ENCODE data around the gene PALLD. TPM values are rescaled to one million over a fixed set of nuclear protein-coding genes. Genes with fewer than 3 reads are reported as not detected.

PALLD gene
- total RNA-seq, 1 experiment from 2014 or later, result 166 TPM

DNA sequence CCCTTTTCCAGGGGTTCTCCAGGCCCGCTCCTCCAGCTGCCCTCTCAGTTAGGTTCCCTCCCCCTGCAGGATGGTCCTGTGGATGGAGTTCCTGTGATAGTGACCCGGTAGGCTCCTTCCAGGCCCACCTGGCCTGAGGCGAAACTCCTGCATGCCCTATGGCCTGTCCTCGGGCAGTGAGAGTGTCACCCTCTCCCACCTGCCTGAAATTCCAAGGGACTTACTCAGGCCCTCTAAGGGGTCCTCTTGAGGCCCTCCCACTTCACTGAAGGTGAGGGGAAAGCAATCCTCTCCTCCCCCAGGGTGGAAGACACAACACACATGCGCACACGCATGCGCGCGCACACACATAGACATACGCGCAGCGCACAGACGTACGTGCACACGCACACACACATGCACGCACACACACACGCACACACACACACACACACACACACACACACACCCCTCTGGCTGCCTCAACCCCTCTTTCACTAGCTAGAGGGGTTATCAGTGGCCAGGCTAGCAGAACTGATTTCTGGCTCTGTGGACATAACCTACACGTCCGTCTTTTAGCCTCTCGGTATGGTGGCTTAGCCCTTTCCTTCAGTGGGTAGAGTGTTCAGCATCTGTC lies 297.3 kb downstream of the PALLD start:
- no peak overlapping the region for H3K4me3 ChIP-seq (replicated peaks in 1 of 2; ENCODE audit: low read depth in 1 of 2, low read length in 2 of 2)
- BruUV-seq (replicated peaks), result no TSS peak
- H3K9ac ChIP-seq (ENCODE audit: low read length), result no peak overlapping the region
- ChIA-PET POLR2A (no interaction called here), CTCF (no interaction called here), RAD21 (ENCODE audit: low non-redundant PET in 1 of 2, low total read pairs in 2 of 2, uncharacterized antibody in 2 of 2, unreplicated experiment in 2 of 2) (no interaction called here)
- no peak overlapping the region for H2AFZ ChIP-seq (ENCODE audit: low read depth, low read length, poor library complexity, severe bottlenecking)
- peaks cover 26 to 40% of the 10 kb centered on the region in 2 experiments for H3K4me1 ChIP-seq (ENCODE audit: control insufficient read depth in 1 of 2, insufficient read depth in 2 of 2, low read length in 2 of 2)
- H3K27ac ChIP-seq (ENCODE audit: low read depth, low read length), result no peak overlapping the region
- H4K20me1 ChIP-seq (ENCODE audit: insufficient read depth), result no peaks in the 10 kb centered on the region
- TF ChIP-seq, protein P1, sequence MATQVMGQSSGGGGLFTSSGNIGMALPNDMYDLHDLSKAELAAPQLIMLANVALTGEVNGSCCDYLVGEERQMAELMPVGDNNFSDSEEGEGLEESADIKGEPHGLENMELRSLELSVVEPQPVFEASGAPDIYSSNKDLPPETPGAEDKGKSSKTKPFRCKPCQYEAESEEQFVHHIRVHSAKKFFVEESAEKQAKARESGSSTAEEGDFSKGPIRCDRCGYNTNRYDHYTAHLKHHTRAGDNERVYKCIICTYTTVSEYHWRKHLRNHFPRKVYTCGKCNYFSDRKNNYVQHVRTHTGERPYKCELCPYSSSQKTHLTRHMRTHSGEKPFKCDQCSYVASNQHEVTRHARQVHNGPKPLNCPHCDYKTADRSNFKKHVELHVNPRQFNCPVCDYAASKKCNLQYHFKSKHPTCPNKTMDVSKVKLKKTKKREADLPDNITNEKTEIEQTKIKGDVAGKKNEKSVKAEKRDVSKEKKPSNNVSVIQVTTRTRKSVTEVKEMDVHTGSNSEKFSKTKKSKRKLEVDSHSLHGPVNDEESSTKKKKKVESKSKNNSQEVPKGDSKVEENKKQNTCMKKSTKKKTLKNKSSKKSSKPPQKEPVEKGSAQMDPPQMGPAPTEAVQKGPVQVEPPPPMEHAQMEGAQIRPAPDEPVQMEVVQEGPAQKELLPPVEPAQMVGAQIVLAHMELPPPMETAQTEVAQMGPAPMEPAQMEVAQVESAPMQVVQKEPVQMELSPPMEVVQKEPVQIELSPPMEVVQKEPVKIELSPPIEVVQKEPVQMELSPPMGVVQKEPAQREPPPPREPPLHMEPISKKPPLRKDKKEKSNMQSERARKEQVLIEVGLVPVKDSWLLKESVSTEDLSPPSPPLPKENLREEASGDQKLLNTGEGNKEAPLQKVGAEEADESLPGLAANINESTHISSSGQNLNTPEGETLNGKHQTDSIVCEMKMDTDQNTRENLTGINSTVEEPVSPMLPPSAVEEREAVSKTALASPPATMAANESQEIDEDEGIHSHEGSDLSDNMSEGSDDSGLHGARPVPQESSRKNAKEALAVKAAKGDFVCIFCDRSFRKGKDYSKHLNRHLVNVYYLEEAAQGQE (IDR thresholded peaks at IDR 0.05; ENCODE audit: low read depth), result no peak
- TF ChIP-seq, protein P2, sequence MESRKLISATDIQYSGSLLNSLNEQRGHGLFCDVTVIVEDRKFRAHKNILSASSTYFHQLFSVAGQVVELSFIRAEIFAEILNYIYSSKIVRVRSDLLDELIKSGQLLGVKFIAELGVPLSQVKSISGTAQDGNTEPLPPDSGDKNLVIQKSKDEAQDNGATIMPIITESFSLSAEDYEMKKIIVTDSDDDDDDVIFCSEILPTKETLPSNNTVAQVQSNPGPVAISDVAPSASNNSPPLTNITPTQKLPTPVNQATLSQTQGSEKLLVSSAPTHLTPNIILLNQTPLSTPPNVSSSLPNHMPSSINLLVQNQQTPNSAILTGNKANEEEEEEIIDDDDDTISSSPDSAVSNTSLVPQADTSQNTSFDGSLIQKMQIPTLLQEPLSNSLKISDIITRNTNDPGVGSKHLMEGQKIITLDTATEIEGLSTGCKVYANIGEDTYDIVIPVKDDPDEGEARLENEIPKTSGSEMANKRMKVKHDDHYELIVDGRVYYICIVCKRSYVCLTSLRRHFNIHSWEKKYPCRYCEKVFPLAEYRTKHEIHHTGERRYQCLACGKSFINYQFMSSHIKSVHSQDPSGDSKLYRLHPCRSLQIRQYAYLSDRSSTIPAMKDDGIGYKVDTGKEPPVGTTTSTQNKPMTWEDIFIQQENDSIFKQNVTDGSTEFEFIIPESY (IDR thresholded peaks at IDR 0.05; ENCODE audit: extremely low read depth, insufficient replicate concordance, low read length), result no peak
- TF ChIP-seq SRF (IDR thresholded peaks at IDR 0.05; ENCODE audit: low read depth) (no peak), POLR2AphosphoS5 (IDR thresholded peaks at IDR 0.05; ENCODE audit: low read depth, low read length) (no peak), TCF7L2 (IDR thresholded peaks at IDR 0.05; ENCODE audit: borderline replicate concordance, extremely low read depth, insufficient read depth, insufficient read length) (no peak), EZH2 (IDR thresholded peaks at IDR 0.05) (no peak), SIN3A (IDR thresholded peaks at IDR 0.05; ENCODE audit: low read depth) (no peak), EGR1 (IDR thresholded peaks at IDR 0.05; ENCODE audit: low read depth) (no peak), ELF1 (IDR thresholded peaks at IDR 0.05; ENCODE audit: borderline replicate concordance, low read depth) (no peak), YY1 (IDR thresholded peaks at IDR 0.05; ENCODE audit: extremely low read depth, insufficient replicate concordance, low read depth, low read length) (no peak), RAD21 (IDR thresholded peaks at IDR 0.05; ENCODE audit: low read depth) (no peak), FOSL1 (IDR thresholded peaks at IDR 0.05; ENCODE audit: low read depth) (no peak), ZNF274 (IDR thresholded peaks at IDR 0.05; ENCODE audit: low read depth, low read length) (no peak), JUND (IDR thresholded peaks at IDR 0.05) (no peak), POLR2A (IDR thresholded peaks at IDR 0.05; ENCODE audit: borderline replicate concordance, extremely low read depth, insufficient read depth, insufficient read length) (no peak), SP1 (IDR thresholded peaks at IDR 0.05; ENCODE audit: low read depth) (no peak), EZH2phosphoT487 (IDR thresholded peaks at IDR 0.05; ENCODE audit: borderline replicate concordance) (no peak)
- TF ChIP-seq, protein P3, sequence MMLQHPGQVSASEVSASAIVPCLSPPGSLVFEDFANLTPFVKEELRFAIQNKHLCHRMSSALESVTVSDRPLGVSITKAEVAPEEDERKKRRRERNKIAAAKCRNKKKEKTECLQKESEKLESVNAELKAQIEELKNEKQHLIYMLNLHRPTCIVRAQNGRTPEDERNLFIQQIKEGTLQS (IDR thresholded peaks at IDR 0.05), result no peak
- no peak for ATAC-seq
- no peaks in the 10 kb centered on the region for H3K27me3 ChIP-seq (ENCODE audit: insufficient read depth, low read length)
- intact Hi-C loops (cut with micrococcal nuclease), result no loop called here
- no peak overlapping the region for H3K4me2 ChIP-seq (ENCODE audit: low read length)
- H3K9me2 ChIP-seq (ENCODE audit: insufficient read depth), result no peaks in the 10 kb centered on the region
- H3K9me3 ChIP-seq (ENCODE audit: control insufficient read depth in 1 of 2, insufficient read depth in 1 of 2, low read depth in 1 of 2, low read length in 2 of 2), result no peaks in the 10 kb centered on the region
- H3K36me3 ChIP-seq (ENCODE audit: control insufficient read depth in 1 of 2, insufficient read depth in 2 of 2, low read length in 2 of 2), result no peaks in the 10 kb centered on the region
- H3K79me2 ChIP-seq (ENCODE audit: insufficient read depth, low read length), result no peaks in the 10 kb centered on the region
- no peak for DNase-seq (ENCODE audit: low read depth, low spot score)
